Measurements from ENCODE around the gene EIF3B.
"Not testable (repeated sequence)": the region's sequence is repeated elsewhere in the genome, so short reads cannot be mapped to it uniquely, and the experiment has no call there.

EIF3B gene

GRCh38 chr7:2402687-2403013 lies 48.0 kb downstream of the EIF3B start:
- DNase-seq (ENCODE audit: low spot score) = no peak

GRCh38 chr7:2403014-2403717 lies 48.5 kb downstream of the EIF3B start, which contains the start of gene CHST12:
CHST12 (plus strand) TSS chr7:2403611; CDS start chr7:2432640, 29,029 bp downstream.
- DNase-seq (ENCODE audit: low spot score) = peak; percentile 96

DNA sequence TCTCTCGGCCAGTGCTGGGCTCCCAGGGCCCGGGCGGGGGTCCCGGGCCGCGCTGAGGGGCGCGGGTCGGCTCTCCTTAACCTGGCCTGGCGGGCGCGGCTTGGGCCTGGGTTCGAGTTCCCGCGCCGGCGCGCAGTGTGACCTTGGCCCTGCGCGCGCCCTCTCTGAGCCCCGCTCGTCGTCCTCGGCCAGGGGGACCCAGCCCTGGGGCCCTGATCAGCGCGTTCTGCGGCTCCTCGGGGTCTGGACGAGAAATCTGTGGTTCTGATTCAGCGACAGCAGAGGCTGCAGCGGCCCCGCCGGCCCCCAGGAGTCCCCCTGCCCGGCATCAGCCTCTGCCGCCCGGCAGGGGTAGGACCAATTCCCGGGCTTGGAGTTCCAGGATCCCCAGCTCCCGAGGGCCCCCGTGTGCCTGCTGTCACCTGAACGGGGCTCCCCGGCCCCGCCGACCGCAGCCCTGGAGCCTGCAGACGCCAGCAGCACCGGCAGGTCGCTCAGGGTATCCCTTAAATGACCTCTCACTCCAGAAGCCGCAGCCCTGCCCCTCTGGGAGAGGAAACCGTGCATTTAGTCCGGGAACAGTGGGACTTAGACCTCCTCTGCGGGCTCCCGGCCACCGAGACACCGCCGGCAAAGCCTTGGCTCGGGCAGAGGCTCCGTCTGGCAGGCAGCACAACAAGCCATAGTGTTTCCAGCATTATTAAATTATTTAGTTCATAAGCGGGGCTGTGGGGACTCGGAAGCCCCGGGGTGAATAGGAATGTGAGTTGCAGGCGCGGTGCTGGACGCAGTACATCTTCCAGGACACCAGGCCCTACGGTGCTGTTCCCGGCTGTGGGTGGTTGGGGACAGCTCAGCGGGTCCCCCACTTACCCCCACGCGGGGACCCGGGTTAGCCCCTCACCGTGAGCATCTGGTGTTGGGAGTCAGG lies 49.4 kb downstream of the EIF3B start:
- peak; percentile 45 for DNase-seq (ENCODE audit: low spot score)

DNA sequence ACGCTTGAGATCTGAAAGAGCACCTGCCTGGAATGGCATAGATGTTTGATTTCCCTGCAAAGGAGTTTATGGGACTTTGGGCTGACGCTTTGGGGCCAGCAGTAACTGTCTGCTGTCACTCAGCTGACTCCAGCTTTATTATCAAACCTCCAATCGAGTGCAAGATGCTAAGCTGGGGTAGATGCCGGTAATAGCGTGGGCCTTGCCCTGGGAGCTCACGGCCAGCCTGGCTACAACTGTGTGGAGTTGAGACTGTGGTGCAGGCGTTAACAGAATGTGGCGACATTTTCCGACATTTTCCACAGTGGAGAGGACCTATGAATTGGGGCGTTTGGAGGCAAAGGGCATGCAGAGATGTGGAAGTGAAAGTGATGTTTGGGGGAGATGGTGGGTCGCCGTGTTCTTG lies 50.1 kb downstream of the EIF3B start:
- DNase-seq (ENCODE audit: low spot score) = no peak

GRCh38 chr7:2405201-2405600 lies 50.6 kb downstream of the EIF3B start:
- no peak for DNase-seq (ENCODE audit: low spot score)

DNA sequence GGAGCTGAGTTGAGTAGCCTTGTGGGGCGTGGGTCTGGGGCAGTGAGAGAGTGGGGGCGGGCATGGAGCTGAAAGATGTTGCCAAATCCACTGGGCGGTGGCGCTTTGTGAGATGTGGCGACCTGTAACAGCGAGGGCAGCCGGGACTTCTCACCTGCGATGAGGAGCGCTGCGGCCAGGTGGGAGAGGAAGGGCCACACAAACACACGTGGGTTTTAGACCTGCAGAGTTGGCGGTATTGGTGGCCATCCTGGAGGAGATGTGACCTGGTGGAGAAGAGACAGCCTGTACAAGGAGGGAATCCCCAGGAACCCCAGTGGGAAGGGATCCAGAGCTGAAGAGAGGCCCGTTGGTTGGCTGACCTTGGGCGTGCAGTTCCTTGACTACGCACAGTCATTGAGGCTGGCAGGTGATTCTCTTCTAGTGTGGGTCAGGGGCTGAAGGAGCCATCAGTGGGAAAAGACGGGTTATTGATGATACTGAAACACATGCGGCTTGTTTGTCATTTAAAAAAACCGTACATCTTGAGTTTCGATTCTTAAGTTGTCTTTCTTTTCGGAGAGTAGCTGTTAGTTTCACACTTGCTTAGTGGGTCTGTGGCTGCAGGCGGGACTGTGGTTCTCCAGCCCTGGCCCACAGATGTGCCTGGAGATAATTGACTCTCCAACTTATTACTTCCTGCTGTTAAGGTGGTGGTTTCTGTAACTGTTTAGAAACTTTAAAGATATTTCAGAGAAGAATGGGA lies 51.1 kb downstream of the EIF3B start:
- DNase-seq (ENCODE audit: low spot score) = no peak

DNA sequence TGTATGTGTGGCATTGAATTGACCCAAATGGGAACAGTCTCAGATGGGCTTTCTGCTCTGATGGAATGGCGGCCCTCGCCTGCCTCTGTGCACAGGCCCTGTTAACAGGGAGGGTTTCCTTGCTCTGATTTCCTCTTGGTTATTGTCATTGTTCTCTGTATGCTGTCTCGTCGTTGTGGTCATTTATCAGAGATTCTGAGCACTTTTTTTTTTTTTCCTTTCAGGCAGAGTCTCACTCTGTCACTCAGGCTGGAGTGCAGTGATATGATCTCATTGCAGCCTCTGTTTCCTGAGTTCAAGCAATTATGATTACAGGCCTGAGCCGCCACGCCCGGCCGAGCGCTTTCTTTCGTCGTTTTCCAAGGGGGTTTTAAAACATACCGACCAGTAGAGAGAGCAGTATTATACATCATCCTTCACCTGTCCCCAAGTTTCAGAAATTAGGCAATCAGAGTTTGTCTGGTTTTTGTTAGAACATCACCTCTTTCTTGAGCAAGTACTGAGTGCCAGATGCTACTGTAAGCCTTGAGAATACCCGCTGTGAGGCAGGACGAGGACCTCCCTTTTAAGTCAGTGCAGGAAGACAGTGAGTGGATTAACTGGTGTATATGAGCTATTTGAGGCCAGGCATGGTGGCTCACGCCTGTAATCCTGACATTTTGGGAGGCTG lies 55.3 kb downstream of the EIF3B start:
- DNase-seq (ENCODE audit: low spot score) = no peak

DNA sequence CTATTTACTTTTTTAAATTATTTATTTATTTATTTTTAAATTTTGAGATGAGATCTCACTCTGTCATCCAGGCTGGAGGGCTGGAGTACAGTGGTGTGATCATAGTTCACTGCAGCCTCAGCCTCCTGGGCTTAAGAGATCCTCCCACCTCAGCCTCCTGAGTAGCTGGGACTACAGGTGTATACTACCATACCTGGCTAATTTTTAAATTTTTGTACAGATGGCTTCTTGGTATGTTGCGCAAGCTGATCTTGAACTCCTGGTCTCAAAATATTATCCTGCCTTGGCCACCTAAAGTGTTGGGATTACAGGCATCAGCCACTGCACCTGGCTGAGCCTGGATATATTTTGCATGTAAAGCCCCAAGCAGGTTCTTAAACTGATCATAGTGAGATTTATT lies 56.4 kb downstream of the EIF3B start:
- DNase-seq (ENCODE audit: low spot score) = no peak

- no peak for DNase-seq (ENCODE audit: low spot score)
Observed at GRCh38 chr7:2411815-2412586, 57.4 kb downstream of the EIF3B start.

DNA sequence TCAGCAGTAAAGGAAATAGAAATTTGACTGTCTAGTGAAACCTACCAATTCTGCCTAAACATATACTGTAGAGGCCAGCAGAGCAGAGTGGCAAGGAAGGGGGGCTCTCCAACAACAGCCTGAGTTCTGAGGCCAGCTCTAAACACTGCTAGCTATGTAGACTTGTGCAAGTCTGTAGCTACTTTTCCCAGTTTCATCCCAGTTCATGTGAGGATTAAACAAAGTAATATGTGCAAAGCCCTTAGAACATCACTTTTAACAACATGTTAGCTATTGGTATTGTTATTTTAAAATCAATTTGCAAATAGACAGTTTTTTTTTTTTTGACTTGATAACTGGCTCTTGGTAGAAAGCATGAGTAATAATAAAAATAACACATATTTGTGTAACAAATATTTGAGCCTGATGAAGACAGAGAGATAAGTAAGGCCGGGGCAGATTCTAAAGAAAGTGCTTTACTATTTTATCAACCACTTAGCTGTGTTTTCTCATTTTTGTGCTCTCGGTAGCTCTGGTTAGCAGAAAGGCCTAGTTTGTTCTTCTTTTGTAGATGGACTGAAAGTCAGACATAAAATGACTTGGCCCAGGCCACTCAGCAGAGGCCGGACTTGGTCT lies 58.1 kb downstream of the EIF3B start:
- no peak for DNase-seq (ENCODE audit: low spot score)

- DNase-seq (ENCODE audit: low spot score) = no peak
Observed at GRCh38 chr7:2416063-2416462, 61.4 kb downstream of the EIF3B start.

- DNase-seq (ENCODE audit: low spot score) = no peak
Observed at GRCh38 chr7:2416650-2417049, 62.0 kb downstream of the EIF3B start.

GRCh38 chr7:2417178-2417577 lies 62.6 kb downstream of the EIF3B start:
- DNase-seq (ENCODE audit: low spot score) = not testable (repeated sequence)

DNA sequence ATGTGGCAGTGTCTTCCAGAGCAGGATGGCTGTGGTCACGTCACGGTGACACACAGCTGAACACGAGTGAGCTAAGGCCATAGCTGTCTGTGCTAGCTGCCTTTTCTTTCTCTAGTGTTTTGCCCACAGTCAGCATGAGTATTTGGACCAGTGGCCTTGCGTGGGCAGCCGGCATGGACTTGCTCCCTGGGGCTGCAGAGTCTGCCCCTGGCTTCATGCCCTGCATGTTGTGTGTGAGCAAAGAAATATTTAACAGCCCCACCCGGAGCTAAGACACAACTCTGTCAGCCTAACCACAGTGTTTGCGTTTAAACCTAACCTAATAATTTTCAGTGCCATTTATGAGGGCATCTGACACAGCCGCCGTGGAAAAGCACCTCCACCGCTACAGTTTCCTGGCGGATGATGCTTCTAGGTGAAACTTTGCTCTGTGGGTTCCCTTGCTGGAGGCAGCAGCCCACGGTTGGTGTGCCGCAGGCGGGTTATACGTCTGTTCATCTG lies 63.4 kb downstream of the EIF3B start:
- no peak for DNase-seq (ENCODE audit: low spot score)

- DNase-seq (ENCODE audit: low spot score) = no peak
Observed at GRCh38 chr7:2420216-2420933, 65.7 kb downstream of the EIF3B start.

GRCh38 chr7:2421943-2422310 lies 67.3 kb downstream of the EIF3B start:
- DNase-seq (ENCODE audit: low spot score) = no peak

GRCh38 chr7:2425749-2426148 lies 71.1 kb downstream of the EIF3B start:
- DNase-seq (ENCODE audit: low spot score) = no peak

Measured in Ammon's horn (tissue), 1 donor.